ENCODE results near the gene POLR2E.

DNA sequence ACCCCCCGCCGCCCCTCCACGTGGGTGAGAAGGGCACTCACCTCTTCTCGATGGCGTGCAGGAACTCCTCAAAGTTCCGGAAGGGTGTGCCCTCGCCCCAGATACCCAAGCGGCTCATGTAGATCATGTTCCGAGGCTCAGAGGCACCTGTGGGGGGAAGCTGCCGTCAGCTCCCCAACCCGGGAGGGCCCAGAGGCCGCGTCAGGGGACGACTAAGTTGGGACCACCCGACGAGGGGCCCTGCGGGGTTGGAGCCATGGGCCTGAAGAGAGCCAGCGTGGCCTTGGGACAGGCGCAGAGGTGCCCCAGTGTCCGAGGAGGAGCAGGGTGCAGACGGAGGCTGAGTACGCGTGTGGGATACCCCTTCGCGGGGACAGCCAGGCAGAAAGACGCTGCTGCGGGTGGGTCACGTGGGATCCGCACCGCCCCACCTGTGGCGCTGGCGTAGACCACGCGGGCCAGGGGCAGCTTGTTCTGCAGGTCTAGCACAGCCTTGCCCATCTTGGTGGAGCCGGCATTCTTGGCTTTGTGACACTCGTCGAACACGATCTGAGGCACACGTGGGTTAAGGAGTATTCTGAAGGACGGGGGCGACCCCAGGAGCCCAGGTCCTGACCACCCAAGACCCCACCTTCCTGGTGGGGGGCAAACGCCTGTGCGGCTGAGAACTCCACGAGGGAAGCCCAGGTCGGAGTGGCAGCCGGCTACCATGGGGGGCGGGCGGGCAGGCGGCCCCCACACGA lies 24.5 kb upstream of the POLR2E start:
- TF ChIP-seq, protein P1, sequence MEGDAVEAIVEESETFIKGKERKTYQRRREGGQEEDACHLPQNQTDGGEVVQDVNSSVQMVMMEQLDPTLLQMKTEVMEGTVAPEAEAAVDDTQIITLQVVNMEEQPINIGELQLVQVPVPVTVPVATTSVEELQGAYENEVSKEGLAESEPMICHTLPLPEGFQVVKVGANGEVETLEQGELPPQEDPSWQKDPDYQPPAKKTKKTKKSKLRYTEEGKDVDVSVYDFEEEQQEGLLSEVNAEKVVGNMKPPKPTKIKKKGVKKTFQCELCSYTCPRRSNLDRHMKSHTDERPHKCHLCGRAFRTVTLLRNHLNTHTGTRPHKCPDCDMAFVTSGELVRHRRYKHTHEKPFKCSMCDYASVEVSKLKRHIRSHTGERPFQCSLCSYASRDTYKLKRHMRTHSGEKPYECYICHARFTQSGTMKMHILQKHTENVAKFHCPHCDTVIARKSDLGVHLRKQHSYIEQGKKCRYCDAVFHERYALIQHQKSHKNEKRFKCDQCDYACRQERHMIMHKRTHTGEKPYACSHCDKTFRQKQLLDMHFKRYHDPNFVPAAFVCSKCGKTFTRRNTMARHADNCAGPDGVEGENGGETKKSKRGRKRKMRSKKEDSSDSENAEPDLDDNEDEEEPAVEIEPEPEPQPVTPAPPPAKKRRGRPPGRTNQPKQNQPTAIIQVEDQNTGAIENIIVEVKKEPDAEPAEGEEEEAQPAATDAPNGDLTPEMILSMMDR (IDR thresholded peaks at IDR 0.05) = no peak
- no peak for TF ChIP-seq EZH2 (IDR thresholded peaks at IDR 0.05; ENCODE audit: borderline replicate concordance, insufficient read depth, low read depth, low read length, poor library complexity, severe bottlenecking)

Measured in B cell (primary cell).